ENCODE data around the gene ARHGAP42. TPM values are rescaled to one million over a fixed set of nuclear protein-coding genes. Genes with fewer than 3 reads are reported as not detected.

The ARHGAP42 gene
- total and polyA plus RNA-seq, 10 of the 15 experiments (the other 5 are each of a cell fraction or from before 2014, with no cell fraction given) = 1.8 to 6.3 (median 3.2) TPM

DNA sequence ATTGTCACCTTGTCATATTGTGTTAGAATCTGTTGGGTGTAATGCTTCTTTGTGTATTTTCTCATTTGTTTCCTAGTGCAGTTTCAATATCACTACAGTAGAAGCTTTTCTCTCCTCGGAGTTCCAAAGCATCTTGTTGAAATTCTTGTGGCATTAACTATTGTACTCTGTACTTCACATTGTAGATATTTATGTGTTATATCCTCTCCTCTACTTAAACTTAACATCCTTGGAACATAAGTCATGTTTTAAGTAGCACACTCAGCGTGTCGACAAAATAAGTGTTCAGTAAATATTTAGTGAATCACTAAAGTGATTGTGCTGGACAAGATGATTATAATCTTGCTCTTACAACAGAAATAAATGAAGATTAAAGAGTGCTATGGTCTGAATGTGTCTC, 201.7 kb downstream of the ARHGAP42 start:
- Histone ChIP-seq H3K79me2 (ENCODE audit: control insufficient read depth, insufficient read depth, low read length) (no peaks in the 10 kb centered on the region), H3K36me3 (ENCODE audit: control insufficient read depth in 2 of 2, insufficient read depth in 2 of 2, low read length in 1 of 2) (no peaks in the 10 kb centered on the region), H3K4me2 (ENCODE audit: control insufficient read depth, insufficient read depth) (no peak overlapping the region), H3K9me3 (replicated peaks; ENCODE audit: control insufficient read depth, insufficient read depth, low read length) (no peaks in the 10 kb centered on the region), H2AFZ (ENCODE audit: control insufficient read depth, low read depth, low read length) (no peak overlapping the region), H3K4me1 (ENCODE audit: control insufficient read depth, insufficient read depth, low read length) (no peaks in the 10 kb centered on the region), H3K9ac (ENCODE audit: control insufficient read depth, insufficient read depth, low read length) (no peak overlapping the region), H3K27me3 (replicated peaks in 1 of 2; ENCODE audit: control insufficient read depth in 2 of 2, insufficient read depth in 2 of 2, low read length in 1 of 2) (no peaks in the 10 kb centered on the region), H3K4me3 (no peak overlapping the region), H3K27ac (ENCODE audit: control insufficient read depth, insufficient read depth) (no peak overlapping the region), H4K20me1 (ENCODE audit: control insufficient read depth, insufficient read depth) (no peaks in the 10 kb centered on the region)
- ChIA-PET POLR2A (no interaction called here), RAD21 (ENCODE audit: unreplicated experiment) (no interaction called here), SMC1A (ENCODE audit: uncharacterized antibody, unreplicated experiment) (interaction anchor here (0.7 kb wide), 1 partner anchor 184 kb away, joined by 3 read pairs; no protein-coding TSS in a partner anchor), CTCF (no interaction called here)
- WGBS (ENCODE audit: insufficient coverage, insufficient replicate concordance, low lambda C conversion rate, missing lambda C conversion rate) = 71% methylated on average over 3 of the region's 3 CpGs
- BruUV-seq (replicated peaks) = no TSS peak
- FAIRE-seq = no peak
- intact Hi-C loops (cut with micrococcal nuclease; ENCODE audit: unreplicated experiment) (no loop called here), in situ Hi-C loops (cut with MboI) (no loop called here)
- no peak for DNase-seq (ENCODE audit: low read depth, low spot score)
- ATAC-seq = no peak
- TF ChIP-seq ZBTB11 (CRISPR knock-in tag; IDR thresholded peaks at IDR 0.05) (no peak), NBN (IDR thresholded peaks at IDR 0.05) (no peak), ZBTB33 (IDR thresholded peaks at IDR 0.05) (no peak), SMARCA5 (IDR thresholded peaks at IDR 0.05) (no peak), BCL11A (IDR thresholded peaks at IDR 0.05; ENCODE audit: low read depth, low read length) (no peak), WRNIP1 (IDR thresholded peaks at IDR 0.05; ENCODE audit: borderline replicate concordance, low read depth, low read length) (no peak), KAT2A (conservative IDR thresholded peaks at IDR 0.05; ENCODE audit: control insufficient read depth, low read depth, low read length) (no peak), GATAD2B (conservative IDR thresholded peaks at IDR 0.05; ENCODE audit: low read depth) (no peak), RUNX3 (IDR thresholded peaks at IDR 0.05; ENCODE audit: low read length) (no peak), ZBTB40 (IDR thresholded peaks at IDR 0.05; ENCODE audit: borderline replicate concordance) (no peak)
- TF ChIP-seq, protein P1, sequence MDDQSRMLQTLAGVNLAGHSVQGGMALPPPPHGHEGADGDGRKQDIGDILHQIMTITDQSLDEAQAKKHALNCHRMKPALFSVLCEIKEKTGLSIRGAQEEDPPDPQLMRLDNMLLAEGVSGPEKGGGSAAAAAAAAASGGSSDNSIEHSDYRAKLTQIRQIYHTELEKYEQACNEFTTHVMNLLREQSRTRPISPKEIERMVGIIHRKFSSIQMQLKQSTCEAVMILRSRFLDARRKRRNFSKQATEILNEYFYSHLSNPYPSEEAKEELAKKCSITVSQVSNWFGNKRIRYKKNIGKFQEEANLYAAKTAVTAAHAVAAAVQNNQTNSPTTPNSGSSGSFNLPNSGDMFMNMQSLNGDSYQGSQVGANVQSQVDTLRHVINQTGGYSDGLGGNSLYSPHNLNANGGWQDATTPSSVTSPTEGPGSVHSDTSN (IDR thresholded peaks at IDR 0.05; ENCODE audit: insufficient replicate concordance, low read depth, low read length) = no peak
- TF ChIP-seq, protein P2, sequence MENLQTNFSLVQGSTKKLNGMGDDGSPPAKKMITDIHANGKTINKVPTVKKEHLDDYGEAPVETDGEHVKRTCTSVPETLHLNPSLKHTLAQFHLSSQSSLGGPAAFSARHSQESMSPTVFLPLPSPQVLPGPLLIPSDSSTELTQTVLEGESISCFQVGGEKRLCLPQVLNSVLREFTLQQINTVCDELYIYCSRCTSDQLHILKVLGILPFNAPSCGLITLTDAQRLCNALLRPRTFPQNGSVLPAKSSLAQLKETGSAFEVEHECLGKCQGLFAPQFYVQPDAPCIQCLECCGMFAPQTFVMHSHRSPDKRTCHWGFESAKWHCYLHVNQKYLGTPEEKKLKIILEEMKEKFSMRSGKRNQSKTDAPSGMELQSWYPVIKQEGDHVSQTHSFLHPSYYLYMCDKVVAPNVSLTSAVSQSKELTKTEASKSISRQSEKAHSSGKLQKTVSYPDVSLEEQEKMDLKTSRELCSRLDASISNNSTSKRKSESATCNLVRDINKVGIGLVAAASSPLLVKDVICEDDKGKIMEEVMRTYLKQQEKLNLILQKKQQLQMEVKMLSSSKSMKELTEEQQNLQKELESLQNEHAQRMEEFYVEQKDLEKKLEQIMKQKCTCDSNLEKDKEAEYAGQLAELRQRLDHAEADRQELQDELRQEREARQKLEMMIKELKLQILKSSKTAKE (IDR thresholded peaks at IDR 0.05; ENCODE audit: low read depth, poor library complexity, severe bottlenecking) = no peak

All from GM12878 (cell line).